Activated T-helper 1 cell treated with anti-CD3 and anti-CD28 coated beads, Interleukin-2, amount 50 U/mL, for 16 hours (primary cell): ENCODE measurements around the gene SLC25A26.
"Not testable (repeated sequence)": the region's sequence is repeated elsewhere in the genome, so short reads cannot be mapped to it uniquely, and the experiment has no call there.

Experiments
- DNase-seq, 2 donors: peaks; one replicate each; pipeline ENCODE4 v3.0.0-alpha.2; 2020; ENCODE audit warnings: low read depth in 1 of 2, low spot score in 1 of 2

Gene SLC25A26

DNA sequence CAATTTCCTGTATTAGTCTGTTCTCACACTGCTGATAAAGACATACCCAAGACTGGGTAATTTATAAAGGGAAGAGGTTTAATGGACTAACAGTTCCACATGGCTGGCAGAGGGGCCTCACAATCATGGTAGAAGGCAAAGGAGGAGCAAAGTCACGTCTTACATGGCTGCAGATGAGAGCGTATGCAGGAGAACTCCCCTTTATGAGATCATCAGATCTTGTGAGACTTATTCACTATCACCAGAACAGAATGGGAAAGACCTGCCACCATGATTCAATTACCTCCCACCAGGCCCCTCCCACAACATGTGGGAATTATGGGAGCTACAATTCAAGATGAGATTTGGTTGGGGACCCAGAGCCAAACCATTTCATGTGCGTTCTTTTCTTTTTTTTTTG, 5.3 kb downstream of the SLC25A26 start:
- DNase-seq = not testable (repeated sequence)

GRCh38 chr3:66227051-66227450, 6.2 kb downstream of the SLC25A26 start:
- no peak for DNase-seq

GRCh38 chr3:66227915-66228314, 7.1 kb downstream of the SLC25A26 start:
- DNase-seq = no peak

DNA sequence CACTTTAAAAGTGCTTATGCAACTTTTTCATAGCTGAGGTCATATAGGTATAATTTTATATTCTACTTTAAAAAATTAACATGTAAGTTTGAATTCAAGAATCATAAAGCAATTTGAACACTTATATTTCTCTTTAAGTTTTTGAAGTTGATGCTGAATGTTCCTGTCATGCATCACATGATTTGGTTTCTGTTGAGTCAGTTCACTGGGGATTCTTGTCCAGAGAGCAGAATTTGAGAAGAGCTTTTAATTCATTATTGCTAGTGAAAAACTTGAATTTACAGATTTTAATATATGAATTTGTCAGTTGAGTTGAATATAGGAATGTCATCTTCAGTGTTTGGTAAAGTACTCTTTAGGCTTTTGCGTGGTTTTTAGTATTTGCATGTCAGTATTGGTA, 7.9 kb downstream of the SLC25A26 start:
- DNase-seq = no peak

DNA sequence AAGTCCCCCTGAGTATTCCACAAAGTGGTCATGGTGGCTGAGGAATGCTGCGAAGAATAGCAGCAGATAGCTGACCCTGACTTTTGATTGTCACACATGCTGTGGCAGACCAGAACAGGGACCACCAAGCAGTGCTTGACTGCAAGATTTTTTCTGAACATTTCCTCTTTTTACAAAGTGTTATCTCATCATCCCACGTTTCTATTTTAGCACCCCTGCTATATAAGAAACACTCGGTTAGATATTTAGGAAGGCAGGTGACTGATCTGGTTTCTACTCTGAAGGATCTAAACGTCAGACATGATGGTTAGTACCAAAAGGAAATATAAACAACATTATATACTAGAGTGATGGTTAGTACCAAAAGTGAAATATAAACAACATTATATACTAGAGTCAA, 9.1 kb downstream of the SLC25A26 start:
- no peak for DNase-seq

GRCh38 chr3:66233033-66233432, 12.2 kb downstream of the SLC25A26 start:
- DNase-seq = no peak

GRCh38 chr3:66236281-66236680, 15.5 kb downstream of the SLC25A26 start:
- DNase-seq = no peak

GRCh38 chr3:66237552-66237951, 16.8 kb downstream of the SLC25A26 start:
- DNase-seq = no peak

DNA sequence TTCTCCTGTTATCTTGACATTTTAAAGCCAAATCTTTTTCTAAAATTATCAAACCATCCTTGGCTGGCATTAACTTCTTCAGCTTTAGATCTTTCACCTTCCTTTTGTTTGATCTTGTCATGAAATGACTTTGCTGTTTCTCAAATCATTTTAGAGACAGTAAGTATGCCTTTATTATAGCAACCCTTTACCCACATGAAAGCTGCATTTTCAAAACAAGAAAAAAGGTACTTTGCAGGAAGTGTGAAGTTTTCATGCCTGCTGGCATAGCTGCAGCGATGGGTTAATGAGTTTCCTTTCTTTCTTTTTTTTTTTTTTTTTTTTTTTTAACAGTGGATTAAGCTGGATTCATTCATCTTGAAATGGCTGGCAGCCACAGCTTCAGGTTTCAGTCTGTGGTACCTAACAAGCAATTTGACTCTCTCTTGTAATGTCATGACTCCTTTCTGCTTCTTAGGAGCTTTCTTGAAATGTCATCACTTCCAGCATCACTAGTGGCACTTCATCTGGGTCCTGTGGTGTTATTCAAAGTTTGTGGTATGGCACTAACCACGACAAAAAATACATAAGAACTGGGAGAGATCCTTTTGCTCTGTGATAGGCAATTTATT, 18.8 kb downstream of the SLC25A26 start:
- DNase-seq = no peak

GRCh38 chr3:66241466-66241865, 20.7 kb downstream of the SLC25A26 start:
- no peak for DNase-seq

- DNase-seq = no peak
These were observed 22.1 kb downstream of the SLC25A26 start for GRCh38 chr3:66242788-66243464.

DNA sequence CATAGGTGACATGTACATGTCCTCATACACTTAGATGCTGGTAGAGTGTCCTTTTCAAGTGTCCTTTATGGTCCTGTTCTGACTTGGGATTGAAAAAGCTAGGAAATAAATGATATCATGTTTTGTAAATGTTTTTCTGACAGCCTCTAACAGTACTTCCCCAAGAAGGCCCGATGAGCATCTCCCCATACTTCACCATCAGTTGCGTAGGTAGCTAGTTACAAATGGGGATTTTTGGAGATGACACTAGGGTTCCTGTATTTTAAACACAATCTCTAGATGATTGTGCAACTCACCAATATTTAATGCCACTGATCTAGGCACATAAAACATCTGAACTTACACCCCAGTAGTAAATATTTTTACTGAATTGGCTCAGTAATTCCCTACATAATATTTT, 27.8 kb downstream of the SLC25A26 start:
- DNase-seq = no peak

- no peak for DNase-seq
These were observed 33.2 kb downstream of the SLC25A26 start for GRCh38 chr3:66253790-66254620.

- no peak for DNase-seq
These were observed 35.1 kb downstream of the SLC25A26 start for GRCh38 chr3:66255865-66256264.

- no peak for DNase-seq
These were observed 36.0 kb downstream of the SLC25A26 start for GRCh38 chr3:66256806-66257205.

- DNase-seq = no peak
These were observed 38.9 kb downstream of the SLC25A26 start for GRCh38 chr3:66259566-66260255.

DNA sequence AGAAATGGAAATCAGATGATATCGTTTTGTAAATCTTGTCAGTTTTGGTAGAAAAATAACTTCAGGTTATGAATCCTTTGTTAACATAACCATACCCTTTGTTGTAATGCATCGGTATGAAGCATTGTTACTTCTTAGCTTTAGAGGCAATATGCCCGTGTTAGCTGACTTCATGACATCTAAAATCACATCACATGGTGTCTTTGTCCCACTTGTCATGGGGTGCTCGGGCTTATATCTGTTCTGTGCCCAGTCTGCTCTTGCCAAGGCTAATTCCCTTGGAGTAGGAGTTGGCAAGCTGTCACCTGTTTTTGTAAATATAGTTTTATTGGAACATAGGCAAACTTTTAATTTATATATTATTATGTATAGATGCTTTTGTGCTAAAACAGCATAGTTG, 39.6 kb downstream of the SLC25A26 start:
- no peak for DNase-seq

GRCh38 chr3:66261355-66261754, 40.6 kb downstream of the SLC25A26 start:
- no peak for DNase-seq

DNA sequence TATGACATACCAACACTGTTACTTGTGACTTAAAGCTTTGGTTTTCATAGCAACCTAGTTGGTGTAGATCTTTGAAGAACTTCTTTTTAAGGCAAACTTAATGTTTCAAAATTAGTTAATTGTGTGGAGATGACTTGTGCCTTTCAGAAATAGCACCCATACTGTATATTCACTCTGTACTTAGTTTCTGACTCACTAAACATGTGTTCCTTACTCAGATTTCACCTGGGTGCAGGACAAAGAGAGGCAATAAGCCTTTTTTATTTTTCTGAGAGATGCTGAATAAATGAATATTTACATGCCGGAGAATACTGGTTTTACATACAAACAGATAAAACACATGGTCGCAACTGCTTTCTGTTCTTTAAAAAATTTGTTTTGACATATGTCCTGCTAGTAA, 44.8 kb downstream of the SLC25A26 start:
- DNase-seq = no peak

DNA sequence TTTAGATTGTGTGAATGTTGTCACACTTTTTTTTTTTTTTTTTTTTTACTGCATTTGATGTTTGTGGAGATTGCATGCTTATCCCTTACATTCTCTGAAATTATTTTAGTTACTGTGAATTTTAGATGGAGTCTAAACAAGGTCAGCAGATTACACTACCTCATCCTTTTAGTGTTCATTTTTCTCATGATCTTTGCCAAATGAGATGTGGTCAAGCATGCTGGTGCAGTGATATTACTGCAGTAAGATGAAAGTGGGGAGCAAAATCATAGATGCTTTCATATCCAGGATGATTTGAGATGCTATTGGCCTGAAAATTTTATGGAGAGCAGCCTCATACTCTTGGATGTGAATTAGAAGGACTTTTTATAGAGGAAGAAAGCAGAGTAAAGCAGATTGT, 45.8 kb downstream of the SLC25A26 start:
- DNase-seq = no peak

- DNase-seq = no peak
These were observed 46.2 kb downstream of the SLC25A26 start for GRCh38 chr3:66267031-66267430.

- no peak for DNase-seq
These were observed 47.1 kb downstream of the SLC25A26 start for GRCh38 chr3:66267906-66268305.
